GM23248 (cell line): ENCODE results near the gene CIB2.

Source experiments
- EZH2 ChIP-seq: fragments of 200-600 bp; sonication (generic); IDR thresholded peaks from 2 replicates; pipeline ENCODE4 v1.6.1; 2018; ENCODE audit warnings: antibody characterized with exemption, mild to moderate bottlenecking; ENCODE audit not compliant: insufficient read depth, poor library complexity, severe bottlenecking
- EZH2phosphoT487 ChIP-seq: fragments of 200-600 bp; sonication (generic); IDR thresholded peaks from 2 replicates; pipeline ENCODE4 v1.6.1; 2018; ENCODE audit warnings: antibody characterized with exemption, moderate library complexity, mild to moderate bottlenecking, low read depth; ENCODE audit not compliant: insufficient read depth

- no peak for TF ChIP-seq EZH2phosphoT487
- TF ChIP-seq EZH2: no peak
These were observed 59.0 kb downstream of the CIB2 start for GRCh38 chr15:78072080-78072892.
